ENCODE measurements around the gene ARHGAP24. TPM values are rescaled to one million over a fixed set of nuclear protein-coding genes. Genes with fewer than 3 reads are reported as not detected.
"Not testable (repeated sequence)": the region's sequence is repeated elsewhere in the genome, so short reads cannot be mapped to it uniquely, and the experiment has no call there.

Gene ARHGAP24
- total RNA-seq, 1 experiment from 2014 or later: 34.6 TPM

- Histone ChIP-seq H3K27me3 (no peaks in the 10 kb centered on the region), H3K9me3 (replicated peaks) (no peaks in the 10 kb centered on the region), H3K4me1 (peaks cover 4% of the 10 kb centered on the region), H3K27ac (no peak overlapping the region), H3K4me3 (no peak overlapping the region), H3K36me3 (0 out of 2 replicates have a peak, but pooled peaks cover 4% of the 10 kb centered on the region)
- no peak for DNase-seq
Measured at GRCh38 chr4:85836588-85837438, 361.9 kb downstream of the ARHGAP24 start.

GRCh38 chr4:85837439-85837733 is 362.4 kb downstream of the ARHGAP24 start:
- H3K4me1 ChIP-seq: peaks cover 10% of the 10 kb centered on the region
- 0 out of 2 replicates have a peak, but pooled peaks cover 4% of the 10 kb centered on the region for H3K36me3 ChIP-seq
- H3K27ac ChIP-seq: no peak overlapping the region
- DNase-seq: no peak
- H3K27me3 ChIP-seq: no peaks in the 10 kb centered on the region
- H3K9me3 ChIP-seq (replicated peaks): no peaks in the 10 kb centered on the region
- H3K4me3 ChIP-seq: no peak overlapping the region

- not testable (repeated sequence) for DNase-seq; H3K27me3 ChIP-seq; H3K27ac ChIP-seq; H3K9me3 ChIP-seq (replicated peaks); H3K36me3 ChIP-seq; H3K4me3 ChIP-seq
- peaks cover 17% of the 10 kb centered on the region for H3K4me1 ChIP-seq
Measured at GRCh38 chr4:85839981-85840451, 365.1 kb downstream of the ARHGAP24 start.

GRCh38 chr4:85842540-85842939 is 367.6 kb downstream of the ARHGAP24 start:
- peaks cover 17% of the 10 kb centered on the region for H3K4me1 ChIP-seq
- peak overlapping the region; percentile 64 for H3K27ac ChIP-seq

GRCh38 chr4:85853740-85854139 is 378.8 kb downstream of the ARHGAP24 start:
- not testable (repeated sequence) for DNase-seq, H3K27me3 ChIP-seq, H3K27ac ChIP-seq, H3K4me3 ChIP-seq, H3K4me1 ChIP-seq, H3K36me3 ChIP-seq
- H3K9me3 ChIP-seq (replicated peaks): peaks cover 12% of the 10 kb centered on the region

More at GRCh38 chr4:85842540-85842939, 367.6 kb downstream of the ARHGAP24 start:
- no peaks in the 10 kb centered on the region for H3K27me3 ChIP-seq
- H3K4me3 ChIP-seq: peak overlapping the region; percentile 16
- peaks cover 2% of the 10 kb centered on the region; the same call in 1 of the 2 replicates for H3K36me3 ChIP-seq
- peak; percentile 82 to 88 for DNase-seq
- no peaks in the 10 kb centered on the region for H3K9me3 ChIP-seq (replicated peaks)

GRCh38 chr4:85854546-85854945 is 379.6 kb downstream of the ARHGAP24 start:
- H3K36me3 ChIP-seq: no peaks in the 10 kb centered on the region; the same call in 1 of the 2 replicates
- H3K4me1 ChIP-seq: peaks cover 7% of the 10 kb centered on the region
- peak in 1 of 2 experiments; percentile 55 for DNase-seq
- no peak overlapping the region for H3K4me3 ChIP-seq
- peaks cover 10% of the 10 kb centered on the region for H3K9me3 ChIP-seq (replicated peaks)
- H3K27ac ChIP-seq: peak overlapping the region; percentile 9; the same call in 1 of the 2 replicates
- no peaks in the 10 kb centered on the region for H3K27me3 ChIP-seq

DNA sequence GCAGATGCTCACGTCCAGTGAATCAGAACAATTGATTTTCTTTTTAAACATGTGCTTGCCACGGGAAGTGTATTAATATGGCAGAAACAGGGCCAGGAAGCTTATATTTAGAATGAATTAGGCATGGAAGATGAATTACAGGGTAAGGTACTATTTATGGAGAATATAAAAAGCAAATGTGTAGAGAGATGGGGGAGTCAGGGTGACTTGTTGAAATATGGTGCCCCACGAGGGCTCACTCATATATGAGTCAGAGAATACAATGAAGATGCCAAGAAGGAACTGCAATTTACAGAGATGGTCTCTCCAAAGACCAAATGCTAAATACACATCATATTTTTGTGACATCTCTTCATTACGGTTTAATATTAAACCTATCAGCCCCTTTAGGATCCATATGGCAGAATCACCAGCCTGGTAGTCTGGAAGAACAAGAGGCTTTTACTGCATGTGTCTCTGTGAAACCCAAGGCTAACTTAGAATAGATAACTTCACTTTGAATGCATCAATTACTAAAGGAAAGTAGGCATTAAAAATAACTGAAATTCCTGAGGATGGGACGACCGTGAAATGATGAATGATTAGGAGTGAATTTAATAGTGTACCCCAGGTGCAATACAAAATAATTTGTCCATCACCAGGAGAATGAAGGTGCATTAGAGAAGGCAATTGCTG is 385.3 kb downstream of the ARHGAP24 start:
- no peak for DNase-seq
- Histone ChIP-seq H3K27me3 (no peaks in the 10 kb centered on the region), H3K9me3 (replicated peaks) (no peaks in the 10 kb centered on the region), H3K27ac (peak overlapping the region; percentile 24), H3K4me1 (peaks cover 7% of the 10 kb centered on the region), H3K36me3 (no peaks in the 10 kb centered on the region), H3K4me3 (no peak overlapping the region)

- DNase-seq: no peak
- Histone ChIP-seq H3K36me3 (no peaks in the 10 kb centered on the region), H3K9me3 (replicated peaks) (no peaks in the 10 kb centered on the region), H3K4me1 (peaks cover 7% of the 10 kb centered on the region), H3K4me3 (no peak overlapping the region), H3K27ac (no peak overlapping the region), H3K27me3 (no peaks in the 10 kb centered on the region)
Measured at GRCh38 chr4:85861064-85861765, 386.3 kb downstream of the ARHGAP24 start.

- Histone ChIP-seq H3K9me3 (replicated peaks) (no peaks in the 10 kb centered on the region), H3K4me1 (peaks cover 7% of the 10 kb centered on the region)
- no peak for DNase-seq
Measured at GRCh38 chr4:85862896-85863295, 387.9 kb downstream of the ARHGAP24 start.

DNA sequence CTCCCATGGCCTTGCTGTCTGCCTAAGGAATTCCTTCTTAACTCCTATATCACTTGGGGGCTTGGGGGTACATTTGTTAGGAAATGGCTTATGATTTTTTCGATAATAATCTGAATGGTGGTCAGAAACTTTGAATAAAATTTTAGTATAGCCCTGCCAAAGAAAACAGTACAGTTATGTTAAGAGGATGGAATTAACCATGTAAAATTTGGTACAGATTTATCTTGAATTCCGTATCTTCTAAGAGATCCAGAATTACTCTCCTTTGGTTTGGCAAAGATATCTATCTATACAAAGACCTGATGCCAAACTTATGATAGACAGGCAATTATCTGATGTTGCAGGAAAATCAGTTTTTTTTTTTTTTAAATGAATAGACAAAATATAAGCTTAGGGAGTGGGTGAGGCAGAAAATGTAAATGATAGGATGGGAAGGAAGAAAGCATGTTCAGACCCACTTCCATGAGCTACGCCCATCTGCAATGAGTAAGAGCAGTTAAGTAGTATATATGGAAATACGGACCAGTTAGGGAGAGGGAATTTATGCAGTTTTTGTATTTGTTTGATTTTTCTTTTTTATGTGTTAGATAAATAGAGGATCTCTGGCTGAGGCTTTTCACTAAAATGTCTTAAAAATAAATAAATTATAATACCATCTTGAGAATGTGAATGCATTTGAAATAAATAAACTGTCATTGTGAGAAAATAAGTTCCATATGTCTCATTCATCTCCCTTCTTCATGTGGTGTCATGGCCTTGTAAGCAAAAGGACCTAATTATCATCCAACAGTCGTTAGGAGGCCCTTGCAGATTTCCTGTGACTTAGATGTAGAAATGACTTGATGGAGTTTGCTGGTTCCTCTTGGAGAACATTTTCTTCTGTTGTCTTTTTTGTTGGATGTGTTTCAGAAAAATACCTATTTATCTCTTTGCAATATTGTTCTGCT is 389.6 kb downstream of the ARHGAP24 start:
- Histone ChIP-seq H3K4me3 (no peak overlapping the region), H3K36me3 (no peaks in the 10 kb centered on the region), H3K4me1 (peaks cover 12% of the 10 kb centered on the region), H3K27me3 (no peaks in the 10 kb centered on the region), H3K27ac (no peak overlapping the region), H3K9me3 (replicated peaks) (no peaks in the 10 kb centered on the region)
- DNase-seq: no peak

More at GRCh38 chr4:85862896-85863295, 387.9 kb downstream of the ARHGAP24 start:
- H3K27ac ChIP-seq: no peak overlapping the region
- H3K4me3 ChIP-seq: no peak overlapping the region
- H3K27me3 ChIP-seq: no peaks in the 10 kb centered on the region
- no peaks in the 10 kb centered on the region for H3K36me3 ChIP-seq

DNA sequence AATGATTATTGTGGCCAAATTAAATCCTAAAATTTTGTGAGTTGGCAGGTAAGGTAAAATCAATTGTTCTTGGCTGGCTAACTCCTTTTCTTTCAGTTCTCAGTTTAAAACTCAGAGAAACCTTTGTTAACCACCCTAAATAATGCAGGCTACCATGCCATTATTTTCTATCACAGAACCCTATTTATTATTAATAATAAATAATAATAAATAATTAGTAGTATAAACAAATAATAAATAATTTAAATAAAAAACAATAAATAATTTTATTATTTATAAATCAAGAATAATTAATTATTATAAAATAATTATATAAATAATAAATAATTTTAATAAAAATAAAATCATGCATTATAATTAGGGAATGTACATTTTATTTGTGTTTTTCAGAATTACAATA is 390.3 kb downstream of the ARHGAP24 start:
- Histone ChIP-seq H3K4me3 (no peak overlapping the region), H3K4me1 (peaks cover 12% of the 10 kb centered on the region), H3K27me3 (no peaks in the 10 kb centered on the region), H3K9me3 (replicated peaks) (no peaks in the 10 kb centered on the region), H3K27ac (no peak overlapping the region), H3K36me3 (no peaks in the 10 kb centered on the region)
- DNase-seq: no peak

GRCh38 chr4:85866508-85866907 is 391.6 kb downstream of the ARHGAP24 start:
- no peak for DNase-seq
- Histone ChIP-seq H3K36me3 (no peaks in the 10 kb centered on the region), H3K27me3 (no peaks in the 10 kb centered on the region), H3K9me3 (replicated peaks) (no peaks in the 10 kb centered on the region), H3K4me3 (no peak overlapping the region), H3K4me1 (peaks cover 21% of the 10 kb centered on the region), H3K27ac (no peak overlapping the region)

GRCh38 chr4:85867271-85867670 is 392.3 kb downstream of the ARHGAP24 start:
- Histone ChIP-seq H3K27ac (no peak overlapping the region), H3K36me3 (no peaks in the 10 kb centered on the region), H3K9me3 (replicated peaks) (no peaks in the 10 kb centered on the region), H3K4me3 (no peak overlapping the region), H3K4me1 (peaks cover 21% of the 10 kb centered on the region), H3K27me3 (no peaks in the 10 kb centered on the region)
- no peak for DNase-seq

- H3K4me3 ChIP-seq: no peak overlapping the region
- no peaks in the 10 kb centered on the region for H3K27me3 ChIP-seq
- H3K36me3 ChIP-seq: no peaks in the 10 kb centered on the region
- H3K9me3 ChIP-seq (replicated peaks): no peaks in the 10 kb centered on the region
- H3K4me1 ChIP-seq: peaks cover 21% of the 10 kb centered on the region
- peak overlapping the region; percentile 54 for H3K27ac ChIP-seq
- peak in 1 of 2 experiments; percentile 61 for DNase-seq
Measured at GRCh38 chr4:85869181-85869580, 394.2 kb downstream of the ARHGAP24 start.
